ENCODE measurements around the gene SEMA3G. TPM values are rescaled to one million over a fixed set of nuclear protein-coding genes. Genes with fewer than 3 reads are reported as not detected.

The SEMA3G gene
- total RNA-seq, 3 donors from 2014 or later (not counting 1 experiment from before 2014, with no cell fraction given): 0.07 to 0.55 TPM; not detected in 1

Other genes with a start within 250 kb of the SEMA3G start
- gene ALAS1, start 246.9 kb downstream of the SEMA3G start, total RNA-seq: 10 to 100 TPM; 17.0 to 34.5 (median 33.4) TPM
- under 1 TPM in 2 of 3 donors, not detected in 1; 0.20 to 0.21 TPM for gene TLR9, start 219.5 kb downstream of the SEMA3G start, total RNA-seq
- gene TWF2, start 205.9 kb downstream of the SEMA3G start, total RNA-seq: 10 to 100 TPM; 49.2 to 76.6 (median 52.0) TPM
- 10 to 100 TPM; 66.0 to 83.7 (median 77.8) TPM for gene PPM1M, start 199.3 kb downstream of the SEMA3G start, total RNA-seq
- 100 to 1,000 TPM; 108 to 131 (median 109) TPM for gene WDR82, start 166.5 kb downstream of the SEMA3G start, total RNA-seq
- 10 to 100 TPM; 43.3 to 60.8 (median 45.2) TPM for gene GLYCTK, start 157.3 kb downstream of the SEMA3G start, total RNA-seq
- 10 to 100 TPM; 72.3 to 81.7 (median 74.2) TPM for gene DNAH1, start 128.8 kb downstream of the SEMA3G start, total RNA-seq
- gene BAP1, start 35.1 kb downstream of the SEMA3G start, total RNA-seq: 100 to 1,000 TPM; 141 to 154 (median 145) TPM
- 10 to 100 TPM; 10.9 to 13.5 (median 13.5) TPM for gene PHF7, start 34.4 kb downstream of the SEMA3G start, total RNA-seq
- 1 to 10 TPM in 2 of 3 donors, not detected in 1; 1.1 to 1.2 TPM for gene TNNC1, start 8.9 kb upstream of the SEMA3G start, total RNA-seq
- gene NISCH, start 10.5 kb upstream of the SEMA3G start, total RNA-seq: 100 to 1,000 TPM; 162 to 191 (median 175) TPM
- gene STAB1, start 50.2 kb upstream of the SEMA3G start, total RNA-seq: 10 to 100 TPM in 1 of 3 donors, 1 to 10 TPM in 2; 1.8 to 26.5 (median 5.9) TPM
- gene NT5DC2, start 88.8 kb upstream of the SEMA3G start, total RNA-seq: 10 to 100 TPM in 1 of 3 donors, 1 to 10 TPM in 2; 2.2 to 10.7 (median 2.2) TPM
- 1 to 10 TPM; 4.1 to 9.5 (median 7.3) TPM for gene UQCC5, start 91.5 kb upstream of the SEMA3G start, total RNA-seq
- gene PBRM1, start 240.8 kb upstream of the SEMA3G start, total RNA-seq: 10 to 100 TPM; 70.2 to 79.7 (median 76.6) TPM
- gene GNL3, start 240.9 kb upstream of the SEMA3G start, total RNA-seq: 10 to 100 TPM; 70.7 to 81.1 (median 70.9) TPM